NCI-H146 treated with DMSO at 0.1 percent for 48 hours (cell line): Measurements from ENCODE around the gene SUGCT.

ENCODE experiments used
- DNase-seq: peaks from one replicate; lab custom pipeline; 2025; ENCODE audit not compliant: unreplicated experiment; lab: John Stamatoyannopoulos, UW

Gene SUGCT

DNA sequence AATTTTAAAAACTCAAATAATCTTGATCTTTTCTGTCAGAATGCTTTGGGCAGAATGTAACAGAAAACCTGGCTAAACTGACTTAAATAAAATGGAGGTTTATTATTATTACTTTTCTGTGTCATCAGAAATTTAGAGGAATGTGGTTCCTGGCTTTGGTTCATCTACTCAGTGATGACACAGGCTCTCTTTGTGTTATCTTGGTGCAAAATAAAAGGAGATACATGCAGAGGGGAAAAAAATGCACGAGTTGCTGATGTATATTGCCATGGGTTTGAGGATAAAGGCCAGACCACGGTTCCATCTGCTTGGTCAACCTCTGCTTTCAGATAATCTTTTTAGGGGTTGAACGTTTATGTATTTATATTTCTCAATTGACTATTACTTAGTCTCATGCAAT is 181.4 kb downstream of the SUGCT start:
- DNase-seq = no peak

- DNase-seq = no peak
These were observed 190.1 kb downstream of the SUGCT start for GRCh38 chr7:40324914-40325313.

DNA sequence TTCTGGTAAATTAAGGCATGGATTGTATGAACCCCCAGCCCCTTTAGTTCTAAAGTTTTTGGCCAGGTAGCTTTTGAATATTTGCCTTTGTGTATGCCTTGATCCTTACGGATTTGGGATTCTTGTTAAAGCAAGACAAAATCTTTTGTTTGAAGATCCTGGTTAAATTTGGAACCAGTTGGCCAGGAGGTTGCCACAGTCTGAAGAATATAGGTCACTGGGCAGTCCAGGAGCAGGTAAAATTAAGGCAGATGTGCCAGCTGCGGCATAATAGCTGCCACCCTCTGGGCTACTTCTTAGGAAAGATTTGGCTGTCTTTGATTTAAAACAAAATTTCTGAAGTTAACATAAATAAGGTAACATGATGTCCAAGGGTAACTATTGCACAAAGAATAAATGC is 192.3 kb downstream of the SUGCT start:
- DNase-seq = no peak

DNA sequence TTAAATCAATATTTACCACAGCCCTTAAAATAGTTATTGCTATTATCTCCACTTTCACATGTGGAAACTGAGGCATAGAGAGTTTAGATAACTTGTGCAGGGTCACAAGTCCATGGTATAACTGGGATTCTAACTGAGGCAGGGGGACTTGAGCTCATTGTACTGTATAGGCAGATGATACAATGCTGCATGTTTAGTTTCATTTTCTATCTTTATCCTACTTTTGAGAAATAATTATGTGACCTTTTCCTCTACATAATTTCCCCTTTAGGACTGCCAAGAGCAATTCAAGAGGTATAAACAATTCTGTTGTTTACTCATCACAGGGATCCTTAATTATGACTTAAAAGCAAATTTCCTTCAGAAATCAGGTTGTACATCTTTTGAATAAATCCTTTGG is 193.1 kb downstream of the SUGCT start:
- no peak for DNase-seq

GRCh38 chr7:40329601-40330153 is 194.9 kb downstream of the SUGCT start:
- DNase-seq = peak; percentile 38

DNA sequence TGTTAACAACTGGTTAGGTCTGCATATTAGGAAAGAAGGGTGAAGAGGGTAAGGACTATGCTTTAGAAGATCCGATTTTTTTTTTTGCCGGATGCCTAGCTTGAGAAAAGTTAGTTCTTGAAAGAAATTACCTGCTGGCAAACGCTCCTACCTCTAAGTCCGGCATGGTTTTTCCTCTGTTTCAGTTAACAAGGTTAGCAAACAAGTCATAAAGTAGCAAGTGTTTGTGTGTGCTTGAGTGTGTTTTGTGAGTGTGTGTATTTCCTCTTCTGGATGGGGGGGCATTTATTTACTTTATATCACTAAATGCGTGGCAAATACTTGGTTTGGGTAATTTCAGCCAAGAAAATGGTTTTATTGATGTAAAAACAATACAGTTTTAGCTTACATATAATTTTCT is 195.6 kb downstream of the SUGCT start:
- no peak for DNase-seq

GRCh38 chr7:40331915-40332314 is 197.1 kb downstream of the SUGCT start:
- no peak for DNase-seq

GRCh38 chr7:40332516-40332915 is 197.7 kb downstream of the SUGCT start:
- DNase-seq = no peak

DNA sequence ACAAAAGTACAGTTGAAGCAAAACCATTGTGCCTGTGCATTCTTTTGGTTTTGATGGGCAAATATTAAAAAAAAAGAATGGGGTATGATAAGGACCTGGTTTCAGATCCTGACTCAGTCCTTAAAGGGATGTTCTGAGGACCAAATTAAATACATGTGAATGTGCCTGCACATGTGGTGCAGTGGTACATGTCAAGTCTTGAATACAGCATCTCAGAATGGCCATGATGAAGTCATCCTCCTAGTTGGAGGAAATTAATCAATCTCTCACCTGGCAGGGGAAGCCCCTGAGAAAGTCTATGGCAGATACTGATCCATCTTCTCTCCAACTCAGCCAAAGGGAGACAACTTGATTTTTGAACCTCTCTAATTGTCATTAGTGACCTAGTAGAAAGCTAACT is 207.0 kb downstream of the SUGCT start:
- no peak for DNase-seq

- no peak for DNase-seq
These were observed 211.7 kb downstream of the SUGCT start for GRCh38 chr7:40346554-40346953.

- DNase-seq = no peak
These were observed 213.4 kb downstream of the SUGCT start for GRCh38 chr7:40348126-40348728.

DNA sequence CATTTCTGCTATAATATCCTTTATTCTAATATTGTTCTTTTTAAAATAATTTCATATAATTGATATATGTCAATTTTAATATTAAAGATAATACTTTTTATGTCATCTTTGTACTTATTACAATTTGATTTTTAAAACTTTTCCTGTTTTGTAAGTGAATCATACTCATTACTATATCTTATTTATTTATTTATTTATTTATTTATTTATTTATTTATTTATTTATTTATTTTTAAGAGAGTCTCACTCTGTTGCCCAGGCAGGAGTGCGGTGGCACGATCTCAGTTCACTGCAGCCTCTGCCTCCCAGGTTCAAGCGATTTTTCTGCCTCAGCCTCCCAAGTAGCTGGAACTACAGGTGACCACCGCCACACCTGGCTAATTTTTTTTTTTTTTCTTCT is 215.3 kb downstream of the SUGCT start:
- DNase-seq = no peak

DNA sequence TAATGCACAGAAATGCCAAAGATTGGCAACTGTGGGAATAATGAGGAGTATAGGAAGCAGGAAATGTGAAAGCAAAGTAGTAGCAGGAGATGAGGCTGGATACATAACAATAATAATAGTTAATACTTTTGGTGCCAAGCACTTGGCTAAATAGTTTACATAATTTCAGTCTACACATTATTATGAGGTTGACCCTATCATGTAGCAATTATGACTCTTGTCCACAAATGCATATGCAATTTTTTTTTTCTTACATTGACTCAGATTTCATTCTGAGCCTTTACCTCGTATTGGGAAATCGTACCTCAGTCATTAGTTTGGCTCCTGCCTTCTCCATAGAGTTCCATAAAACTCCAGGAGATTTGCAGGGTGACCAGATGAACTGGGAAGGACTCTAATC is 219.9 kb downstream of the SUGCT start:
- DNase-seq = no peak

DNA sequence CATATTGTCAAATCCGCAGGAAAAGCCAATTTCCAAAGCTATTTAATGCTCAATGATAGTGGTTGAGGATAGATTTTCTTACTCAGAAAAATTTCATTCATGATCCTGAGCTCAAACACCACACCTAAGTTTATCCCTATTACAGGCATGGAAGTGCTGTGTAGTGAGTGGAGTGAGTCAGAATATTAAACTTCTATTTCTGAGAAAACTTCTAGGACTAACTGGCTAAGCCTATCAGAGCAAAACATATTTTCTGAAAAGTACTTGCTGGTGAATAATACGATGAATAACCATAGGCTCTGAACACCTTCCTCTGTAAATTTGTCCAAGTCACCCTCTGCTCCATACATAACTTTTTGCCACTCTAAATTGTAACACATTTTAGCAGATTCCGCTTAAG is 221.5 kb downstream of the SUGCT start:
- no peak for DNase-seq

- no peak for DNase-seq
These were observed 222.3 kb downstream of the SUGCT start for GRCh38 chr7:40356871-40357709.

DNA sequence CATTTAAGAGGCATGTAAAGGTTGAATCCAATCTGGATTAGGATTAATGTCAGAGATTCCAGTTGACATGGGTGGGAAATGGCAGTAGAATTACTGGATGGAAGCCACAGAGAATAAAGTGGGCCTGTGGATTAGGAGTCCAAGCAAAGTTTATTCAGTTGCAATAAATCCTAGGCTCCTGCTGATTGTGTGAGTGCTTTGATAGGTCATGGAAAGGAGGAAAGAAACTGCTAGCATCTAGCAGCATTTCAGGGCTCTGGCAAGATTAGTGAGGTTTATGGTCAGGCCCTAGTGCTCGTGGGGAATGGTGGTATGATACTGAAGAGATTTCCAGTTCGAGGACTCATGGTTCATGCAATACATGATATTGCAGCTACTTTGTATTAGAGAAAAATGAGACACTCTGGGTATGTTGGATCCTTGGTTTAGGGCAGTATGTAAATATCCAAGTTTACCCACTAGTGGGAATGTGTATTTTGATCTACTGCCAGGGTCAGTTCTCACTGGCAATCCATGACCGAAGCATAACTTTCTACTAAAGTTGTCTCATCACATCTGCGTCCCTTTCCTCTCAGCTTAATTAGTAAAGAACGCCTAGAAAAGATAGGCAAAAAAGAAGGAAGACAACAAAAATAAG is 235.0 kb downstream of the SUGCT start:
- no peak for DNase-seq

DNA sequence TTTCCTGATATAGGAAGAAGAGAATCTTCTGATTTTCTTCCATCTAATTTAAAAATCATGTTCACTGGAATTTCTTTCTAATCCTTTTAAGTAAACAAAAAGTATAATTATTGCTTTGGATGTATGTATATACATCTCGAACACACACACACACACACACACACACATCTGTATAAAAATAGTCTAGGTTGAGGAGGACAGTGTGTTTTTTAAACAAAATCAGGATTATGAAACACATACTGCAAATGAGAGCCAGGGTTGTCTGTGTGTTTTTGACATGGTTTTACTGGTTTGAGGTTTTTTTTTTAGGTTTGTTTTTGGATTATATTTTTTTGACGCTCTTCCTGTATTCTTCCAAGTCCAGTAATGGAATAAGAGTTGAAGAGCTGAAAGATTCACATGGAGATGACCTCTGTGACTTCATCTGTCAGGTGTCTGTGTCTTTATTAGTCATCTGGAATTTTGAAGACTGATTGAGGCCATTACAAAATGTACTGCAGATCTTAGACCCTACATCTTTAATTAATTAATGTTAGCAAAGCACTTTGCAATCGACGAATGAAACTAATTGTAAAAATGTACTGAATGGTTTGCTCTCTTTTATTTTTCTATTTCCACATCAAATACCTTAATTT is 237.1 kb downstream of the SUGCT start:
- no peak for DNase-seq

DNA sequence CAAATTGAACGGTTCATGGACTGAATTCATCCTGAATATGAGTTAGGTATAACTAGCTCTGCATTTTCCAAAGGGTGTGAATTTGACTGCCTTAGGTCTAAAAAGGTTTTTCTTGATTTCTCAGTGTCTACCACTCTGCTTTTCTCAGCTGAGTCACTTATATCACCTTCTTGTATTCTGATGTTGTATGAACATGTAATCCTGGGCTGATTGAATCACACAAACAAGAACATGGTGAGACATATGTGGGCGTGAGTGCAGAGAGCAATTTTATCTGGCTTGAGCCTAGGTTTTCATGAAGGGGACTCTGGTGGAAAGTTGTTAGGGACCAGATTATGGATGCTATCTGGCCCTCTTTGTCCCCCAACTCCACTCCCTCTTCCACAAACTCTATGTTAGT is 239.8 kb downstream of the SUGCT start:
- no peak for DNase-seq

GRCh38 chr7:40380111-40380510 is 245.3 kb downstream of the SUGCT start:
- DNase-seq = no peak

DNA sequence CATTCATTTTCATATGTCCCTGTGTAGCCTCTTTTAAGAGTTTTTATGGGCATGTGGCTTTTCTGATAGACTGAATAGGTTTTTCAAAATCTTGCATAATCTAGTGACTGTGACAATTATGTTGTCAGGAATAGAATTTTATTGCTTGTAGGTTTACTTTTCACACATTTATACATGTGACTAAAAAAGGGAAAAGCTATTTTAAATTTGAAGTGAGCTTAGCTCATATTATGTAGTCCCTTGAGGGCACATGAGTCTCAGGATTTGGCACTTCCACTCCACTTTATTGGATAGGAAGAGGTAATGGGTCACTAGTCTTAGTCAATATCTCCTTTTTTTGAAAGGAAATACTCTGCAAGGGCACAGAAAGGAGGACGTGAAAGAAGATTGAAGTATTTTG is 247.3 kb downstream of the SUGCT start:
- DNase-seq = no peak

DNA sequence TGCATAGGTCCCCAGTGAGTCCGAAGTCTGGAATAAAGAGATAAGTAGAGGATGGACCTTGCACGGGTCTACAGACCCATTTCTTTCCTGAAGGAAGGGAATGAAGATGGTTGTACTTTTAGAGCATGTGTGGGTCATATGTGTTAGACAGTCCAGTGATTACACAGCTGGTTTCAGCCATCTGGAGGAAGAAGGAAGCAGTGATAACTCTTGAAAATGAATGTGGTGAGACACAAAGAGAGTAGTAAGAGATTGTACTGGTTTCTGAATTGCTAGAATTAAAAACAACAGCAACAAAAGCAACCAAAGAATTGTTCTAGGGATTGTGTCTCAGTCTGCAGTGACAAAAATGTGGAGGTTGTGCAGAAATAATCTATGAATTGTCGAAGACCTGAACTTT is 258.9 kb downstream of the SUGCT start:
- DNase-seq = no peak

GRCh38 chr7:40394400-40394799 is 259.6 kb downstream of the SUGCT start:
- DNase-seq = no peak
